NOMO-1 treated with DMSO at 0.1 percent for 48 hours (cell line): ENCODE measurements around the gene NLRP11.
A peak's percentile ranks its signal among the peaks of the same experiment; 100 is the strongest.

ENCODE experiments used
- DNase-seq: peaks from one replicate; lab custom pipeline; 2025; ENCODE audit not compliant: unreplicated experiment; lab: John Stamatoyannopoulos, UW

NLRP11 gene

GRCh38 chr19:55831846-55832245 lies at the start of gene NLRP11:
Gene NLRP11 (minus strand): TSS chr19:55831999. CDS start chr19:55818174, 13,825 bp downstream.
- DNase-seq = no peak

- no peak for DNase-seq
These were observed 45.4 kb upstream of the NLRP11 start for GRCh38 chr19:55877211-55877610.

GRCh38 chr19:55870736-55871135 lies 38.9 kb upstream of the NLRP11 start:
- no peak for DNase-seq

GRCh38 chr19:55867101-55867500 lies 35.3 kb upstream of the NLRP11 start:
- DNase-seq = no peak

GRCh38 chr19:55866521-55866920 lies 34.7 kb upstream of the NLRP11 start:
- DNase-seq = no peak

- DNase-seq = no peak
These were observed 27.2 kb upstream of the NLRP11 start for GRCh38 chr19:55858969-55859368.

GRCh38 chr19:55858401-55858800 lies 26.6 kb upstream of the NLRP11 start:
- DNase-seq = no peak

GRCh38 chr19:55857974-55858373 lies 26.2 kb upstream of the NLRP11 start:
- no peak for DNase-seq

- peak; percentile 54 for DNase-seq
These were observed 25.4 kb upstream of the NLRP11 start for GRCh38 chr19:55857149-55857548.

GRCh38 chr19:55855160-55855559 lies 23.4 kb upstream of the NLRP11 start:
- no peak for DNase-seq

GRCh38 chr19:55838906-55839305 lies 7.1 kb upstream of the NLRP11 start:
- no peak for DNase-seq

- DNase-seq = no peak
These were observed 6.5 kb upstream of the NLRP11 start for GRCh38 chr19:55838251-55838650.

GRCh38 chr19:55836340-55836739 lies 4.5 kb upstream of the NLRP11 start, which contains the start of gene NLRP4:
Gene NLRP4 (plus strand): TSS chr19:55836540. CDS start chr19:55852081, 15,541 bp downstream.
- DNase-seq = no peak

- DNase-seq = no peak
These were observed 877 bp upstream of the NLRP11 start for GRCh38 chr19:55832676-55833075.

- no peak for DNase-seq
These were observed 1.1 kb downstream of the NLRP11 start for GRCh38 chr19:55830656-55831055.

GRCh38 chr19:55820037-55820436 lies 11.8 kb downstream of the NLRP11 start:
- DNase-seq = no peak

GRCh38 chr19:55813906-55814305 lies 17.9 kb downstream of the NLRP11 start:
- no peak for DNase-seq

- peak; percentile 2 for DNase-seq
These were observed 19.4 kb downstream of the NLRP11 start for GRCh38 chr19:55812449-55812848.

- no peak for DNase-seq
These were observed 20.5 kb downstream of the NLRP11 start for GRCh38 chr19:55811340-55811739.

GRCh38 chr19:55809381-55810058 lies 22.3 kb downstream of the NLRP11 start:
- peak; percentile 59 for DNase-seq

- no peak for DNase-seq
These were observed 29.5 kb downstream of the NLRP11 start for GRCh38 chr19:55802281-55802680.

GRCh38 chr19:55801416-55801815 lies 30.4 kb downstream of the NLRP11 start:
- no peak for DNase-seq

GRCh38 chr19:55795021-55795420 lies 36.8 kb downstream of the NLRP11 start:
- DNase-seq = no peak
